NCI-H2227 (cell line): ENCODE data around the gene FAM131B.
"Not testable (repeated sequence)": the region's sequence is repeated elsewhere in the genome, so short reads cannot be mapped to it uniquely, and the experiment has no call there.

Experiments
- DNase-seq: peaks from one replicate; lab custom pipeline; 2025; ENCODE audit not compliant: unreplicated experiment; lab: John Stamatoyannopoulos, UW

FAM131B gene

GRCh38 chr7:143362131-143363015, at the start of gene FAM131B:
FAM131B (minus strand) TSS chr7:143362713; CDS start chr7:143362603, 110 bp downstream.
- DNase-seq, result peak; percentile 62

- no peak for DNase-seq
Observed at GRCh38 chr7:143411976-143412708, 49.6 kb upstream of the FAM131B start.

GRCh38 chr7:143410521-143411004, 48.0 kb upstream of the FAM131B start:
- no peak for DNase-seq

- DNase-seq, result no peak
Observed at GRCh38 chr7:143408686-143409561, 46.4 kb upstream of the FAM131B start, which contains the start of gene EPHA1. EPHA1 (minus strand) TSS chr7:143408856; CDS start chr7:143408805, 51 bp downstream.

GRCh38 chr7:143408252-143408685, 45.8 kb upstream of the FAM131B start:
- no peak for DNase-seq

- DNase-seq, result no peak
Observed at GRCh38 chr7:143407287-143408251, 45.1 kb upstream of the FAM131B start.

GRCh38 chr7:143406002-143406357, 43.5 kb upstream of the FAM131B start:
- DNase-seq, result no peak

GRCh38 chr7:143405173-143406001, 42.9 kb upstream of the FAM131B start:
- peak; percentile 50 for DNase-seq

- DNase-seq, result not testable (repeated sequence)
Observed at GRCh38 chr7:143402233-143402632, 39.7 kb upstream of the FAM131B start.

GRCh38 chr7:143401265-143401664, 38.8 kb upstream of the FAM131B start:
- no peak for DNase-seq

- DNase-seq, result no peak
Observed at GRCh38 chr7:143399642-143400041, 37.1 kb upstream of the FAM131B start.

GRCh38 chr7:143399151-143399550, 36.6 kb upstream of the FAM131B start:
- no peak for DNase-seq

- DNase-seq, result no peak
Observed at GRCh38 chr7:143398616-143399015, 36.1 kb upstream of the FAM131B start.

- no peak for DNase-seq
Observed at GRCh38 chr7:143397710-143398530, 35.4 kb upstream of the FAM131B start.

GRCh38 chr7:143396625-143397556, 34.4 kb upstream of the FAM131B start:
- DNase-seq, result no peak

- no peak for DNase-seq
Observed at GRCh38 chr7:143396182-143396581, 33.7 kb upstream of the FAM131B start.
